AG04449 (cell line): Measurements from ENCODE around the gene PAIP2.

Experiments
- CTCF ChIA-PET: fragments of 350-600 bp; formaldehyde crosslinking; extraction: SDS; loops from one replicate; lab custom pipeline; 2021; ENCODE audit warnings: antibody characterized with exemption; lab: Yijun Ruan, JAX
- POLR2A ChIA-PET: fragments of 400-600, 350-600 bp; formaldehyde crosslinking; extraction: SDS; loops from one replicate; lab custom pipeline; 2020; ENCODE audit warnings: antibody characterized with exemption, inconsistent platforms; lab: Yijun Ruan, JAX
- DNase-seq: peaks from one replicate; pipeline ENCODE4 v3.0.0-alpha.2; 2010; ENCODE audit warnings: low read depth, low spot score
- H3K4me3 ChIP-seq: 2 replicates; pipeline ENCODE4 v1.5.1; 2011; ENCODE audit warnings: low read depth, mild to moderate bottlenecking, control low read depth, low read length
- CTCF ChIP-seq: IDR thresholded peaks from one replicate; pipeline ENCODE4 v1.5.1; 2011; ENCODE audit warnings: mild to moderate bottlenecking, moderate library complexity, low read length, control low read depth, inconsistent platforms; ENCODE audit not compliant: insufficient read depth; ENCODE audit errors: missing control alignments

Gene PAIP2

GRCh38 chr5:139399501-139400121, 58.0 kb downstream of the PAIP2 start:
- no peak for DNase-seq
- CTCF ChIA-PET: interaction anchor here (1.4 kb wide), 1 partner anchor 9 kb away, joined by 3 read pairs; no protein-coding TSS in a partner anchor
- no peak overlapping the region for H3K4me3 ChIP-seq
- no peak for TF ChIP-seq CTCF
- POLR2A ChIA-PET: no interaction called here

- ChIA-PET CTCF (interaction anchor here (0.8 to 2.3 kb wide), 4 partner anchors 10 to 116 kb away, joined by 3 to 7 read pairs (median 3); no protein-coding TSS in a partner anchor), POLR2A (no interaction called here)
- H3K4me3 ChIP-seq: no peak overlapping the region
- no peak for DNase-seq
- no peak for TF ChIP-seq CTCF
Observed at GRCh38 chr5:139401546-139401945, 59.9 kb downstream of the PAIP2 start.

GRCh38 chr5:139402561-139403158, 61.0 kb downstream of the PAIP2 start:
- no peak overlapping the region for H3K4me3 ChIP-seq
- no peak for DNase-seq
- ChIA-PET CTCF (interaction anchor here (0.8 to 2.8 kb wide), 10 partner anchors 8 to 232 kb away, joined by 3 to 12 read pairs (median 3); no protein-coding TSS in a partner anchor), POLR2A (no interaction called here)
- peak; percentile 19 for TF ChIP-seq CTCF

GRCh38 chr5:139403418-139403786, 61.7 kb downstream of the PAIP2 start:
- TF ChIP-seq CTCF: no peak
- H3K4me3 ChIP-seq: peak overlapping the region; percentile 69
- ChIA-PET POLR2A (interaction anchor here (1.0 kb wide), 2 partner anchors 15 to 132 kb away, joined by 3 to 4 read pairs; no protein-coding TSS in a partner anchor), CTCF (interaction anchor here (0.9 to 2.8 kb wide), 5 partner anchors 9 to 231 kb away, joined by 3 to 12 read pairs (median 3); no protein-coding TSS in a partner anchor)
- DNase-seq: no peak

- peak; percentile 84 for DNase-seq
- TF ChIP-seq CTCF: no peak
- ChIA-PET POLR2A (interaction anchor here (1.0 kb wide), 2 partner anchors 15 to 133 kb away, joined by 3 to 4 read pairs; no protein-coding TSS in a partner anchor), CTCF (interaction anchor here (1.2 to 2.8 kb wide), 3 partner anchors 15 to 230 kb away, joined by 3 to 12 read pairs (median 3); no protein-coding TSS in a partner anchor)
- peak within 1 kb of the TSS; percentile 69 for H3K4me3 ChIP-seq
Observed at GRCh38 chr5:139403787-139404483, 62.3 kb downstream of the PAIP2 start, which contains the start of gene SPATA24. Gene SPATA24 (minus strand): TSS chr5:139404089. CDS start chr5:139404060, 29 bp downstream.
